D721Med (cell line): Measurements from ENCODE around the gene CLIP3.

ENCODE experiments used
- DNase-seq: peaks from one replicate; pipeline ENCODE4 v3.0.0; 2011; ENCODE audit warnings: low spot score; ENCODE audit not compliant: insufficient read length
- FAIRE-seq: peaks from 2 replicates; lab custom pipeline; 2011; peaks lifted over from hg19 to GRCh38; lab: Jason Lieb, UNC
- TF ChIP-seq, protein P1 (sequence below): IDR thresholded peaks from 2 replicates; pipeline ENCODE4 v1.5.1; 2012; ENCODE audit warnings: mild to moderate bottlenecking, control low read depth; ENCODE audit not compliant: insufficient read depth; ENCODE audit errors: missing control alignments

Gene CLIP3

DNA sequence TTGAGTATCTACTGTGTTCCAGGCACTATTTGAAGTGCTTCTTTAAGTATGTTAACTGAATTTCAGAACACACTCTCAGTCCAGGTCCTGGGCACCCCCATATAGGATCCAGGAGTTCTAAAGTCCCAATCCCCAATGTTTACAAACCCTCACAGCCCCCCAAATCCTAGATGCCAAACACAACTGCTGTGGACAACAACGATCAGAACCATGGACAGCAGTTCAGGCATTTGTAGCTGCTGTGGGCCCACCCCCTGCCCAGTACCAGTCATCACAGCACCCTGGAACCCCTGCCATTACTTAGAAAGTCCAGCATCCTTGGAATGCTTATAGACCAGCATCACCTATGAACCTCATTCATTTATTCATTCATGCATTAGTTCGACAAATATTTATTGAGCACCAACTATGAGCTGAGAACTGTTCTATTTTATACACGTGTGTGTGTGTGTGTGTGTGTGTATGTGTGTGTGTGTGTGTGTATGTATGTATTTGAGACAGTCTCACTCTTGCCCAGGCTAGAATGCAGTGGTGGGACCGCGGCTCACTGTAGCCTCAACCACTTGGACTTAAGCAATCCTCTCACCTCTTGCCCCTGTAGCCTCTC lies 57.0 kb downstream of the CLIP3 start:
- FAIRE-seq (no peak), DNase-seq (no peak)
- TF ChIP-seq, protein P1, sequence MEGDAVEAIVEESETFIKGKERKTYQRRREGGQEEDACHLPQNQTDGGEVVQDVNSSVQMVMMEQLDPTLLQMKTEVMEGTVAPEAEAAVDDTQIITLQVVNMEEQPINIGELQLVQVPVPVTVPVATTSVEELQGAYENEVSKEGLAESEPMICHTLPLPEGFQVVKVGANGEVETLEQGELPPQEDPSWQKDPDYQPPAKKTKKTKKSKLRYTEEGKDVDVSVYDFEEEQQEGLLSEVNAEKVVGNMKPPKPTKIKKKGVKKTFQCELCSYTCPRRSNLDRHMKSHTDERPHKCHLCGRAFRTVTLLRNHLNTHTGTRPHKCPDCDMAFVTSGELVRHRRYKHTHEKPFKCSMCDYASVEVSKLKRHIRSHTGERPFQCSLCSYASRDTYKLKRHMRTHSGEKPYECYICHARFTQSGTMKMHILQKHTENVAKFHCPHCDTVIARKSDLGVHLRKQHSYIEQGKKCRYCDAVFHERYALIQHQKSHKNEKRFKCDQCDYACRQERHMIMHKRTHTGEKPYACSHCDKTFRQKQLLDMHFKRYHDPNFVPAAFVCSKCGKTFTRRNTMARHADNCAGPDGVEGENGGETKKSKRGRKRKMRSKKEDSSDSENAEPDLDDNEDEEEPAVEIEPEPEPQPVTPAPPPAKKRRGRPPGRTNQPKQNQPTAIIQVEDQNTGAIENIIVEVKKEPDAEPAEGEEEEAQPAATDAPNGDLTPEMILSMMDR: no peak

DNA sequence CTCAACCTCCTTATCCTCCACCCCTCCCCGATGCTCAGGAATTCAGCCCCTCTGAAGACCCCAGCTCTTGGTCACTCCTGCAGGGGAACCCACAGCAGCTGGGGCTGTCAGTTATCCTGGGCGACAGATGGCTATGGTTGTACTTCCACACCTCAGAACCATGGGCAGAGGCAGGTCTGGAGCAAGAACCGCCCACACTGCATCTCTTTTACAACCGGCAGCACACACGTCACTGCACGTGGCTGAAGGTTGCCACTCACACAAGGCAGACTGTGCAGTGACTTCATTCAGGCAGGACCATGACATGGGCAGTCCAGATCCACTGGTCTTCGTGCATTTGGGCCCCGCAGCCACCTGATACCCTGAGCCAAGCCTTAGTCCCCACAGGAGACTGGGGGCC lies 59.2 kb downstream of the CLIP3 start:
- TF ChIP-seq, protein P1: no peak
- FAIRE-seq (no peak), DNase-seq (no peak)

DNA sequence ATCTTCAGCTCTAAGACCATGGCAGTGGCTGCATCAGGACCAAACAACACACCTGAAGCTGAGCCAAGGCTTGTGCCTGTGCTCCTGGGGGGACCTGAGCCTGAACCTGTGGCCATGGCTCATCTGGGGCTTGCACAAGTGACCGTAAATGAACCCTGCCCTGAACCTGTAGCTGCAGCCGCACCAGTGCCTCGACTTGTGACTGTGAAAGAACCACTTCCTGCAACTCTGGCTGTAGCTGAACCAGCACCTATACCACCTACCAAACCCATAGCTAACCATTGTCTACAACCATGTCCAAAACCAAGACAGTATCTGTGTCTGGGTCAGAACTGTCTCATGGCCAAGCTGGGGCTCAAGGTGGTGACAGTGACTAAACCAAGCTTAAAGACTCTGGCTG lies 65.9 kb downstream of the CLIP3 start:
- TF ChIP-seq, protein P1: no peak
- DNase-seq: no peak

More for the DNA sequence above, 65.9 kb downstream of the CLIP3 start:
- FAIRE-seq: no peak
